NOMO-1 treated with DMSO at 0.1 percent for 48 hours (cell line): Measurements from ENCODE around the gene EZR.

ENCODE experiments used
- DNase-seq: peaks from one replicate; lab custom pipeline; 2025; ENCODE audit not compliant: unreplicated experiment; lab: John Stamatoyannopoulos, UW

Gene EZR

GRCh38 chr6:158780246-158780884 lies 38.8 kb downstream of the EZR start:
- no peak for DNase-seq

GRCh38 chr6:158778005-158778527 lies 41.1 kb downstream of the EZR start:
- no peak for DNase-seq

GRCh38 chr6:158777510-158777909 lies 41.7 kb downstream of the EZR start:
- no peak for DNase-seq

GRCh38 chr6:158776737-158777136 lies 42.4 kb downstream of the EZR start:
- no peak for DNase-seq

- no peak for DNase-seq
These were observed 43.3 kb downstream of the EZR start for GRCh38 chr6:158775832-158776231.

- DNase-seq = no peak
These were observed 44.3 kb downstream of the EZR start for GRCh38 chr6:158774717-158775449.

GRCh38 chr6:158773581-158774449 lies 45.4 kb downstream of the EZR start:
- DNase-seq = no peak

- DNase-seq = no peak
These were observed 46.3 kb downstream of the EZR start for GRCh38 chr6:158772851-158773371.

- DNase-seq = no peak
These were observed 47.0 kb downstream of the EZR start for GRCh38 chr6:158772172-158772571.

GRCh38 chr6:158771399-158772152 lies 47.6 kb downstream of the EZR start:
- no peak for DNase-seq

GRCh38 chr6:158770533-158771330 lies 48.4 kb downstream of the EZR start:
- no peak for DNase-seq

GRCh38 chr6:158769771-158770432 lies 49.3 kb downstream of the EZR start:
- no peak for DNase-seq

GRCh38 chr6:158769234-158769770 lies 49.9 kb downstream of the EZR start:
- no peak for DNase-seq

GRCh38 chr6:158768436-158768835 lies 50.7 kb downstream of the EZR start:
- no peak for DNase-seq

- DNase-seq = no peak
These were observed 51.5 kb downstream of the EZR start for GRCh38 chr6:158767709-158768108.

- DNase-seq = no peak
These were observed 52.3 kb downstream of the EZR start for GRCh38 chr6:158766621-158767455.

GRCh38 chr6:158765499-158766068 lies 53.6 kb downstream of the EZR start:
- DNase-seq = no peak

GRCh38 chr6:158764926-158765325 lies 54.2 kb downstream of the EZR start:
- DNase-seq = no peak
